SIG-M5 treated with dmso at 0.1 percent for 504 hours (cell line): ENCODE results near the gene ITGB5.

Source experiments
- DNase-seq: peaks from one replicate; lab custom pipeline; 2025; ENCODE audit not compliant: unreplicated experiment; lab: John Stamatoyannopoulos, UW

ITGB5 gene

DNA sequence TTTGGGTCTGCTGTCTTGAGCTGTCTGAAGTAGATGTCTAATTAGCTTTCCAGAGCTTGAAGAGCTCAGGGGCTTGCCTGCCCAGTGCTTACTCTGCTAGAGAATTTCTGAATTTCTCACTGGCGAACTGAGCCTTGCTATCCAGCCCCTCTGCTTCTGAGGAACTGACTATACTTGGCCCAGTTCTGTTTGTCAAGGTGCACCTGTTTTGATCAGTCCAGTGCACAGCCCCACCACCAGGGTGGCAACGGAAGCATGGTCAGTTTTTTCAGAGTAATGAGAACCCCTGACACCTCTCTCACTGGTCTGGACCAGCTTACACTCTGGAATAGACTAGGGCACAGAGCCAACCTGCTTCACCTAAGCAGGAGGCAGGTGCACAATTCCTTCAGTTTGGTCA lies 25.2 kb downstream of the ITGB5 start:
- DNase-seq = no peak

DNA sequence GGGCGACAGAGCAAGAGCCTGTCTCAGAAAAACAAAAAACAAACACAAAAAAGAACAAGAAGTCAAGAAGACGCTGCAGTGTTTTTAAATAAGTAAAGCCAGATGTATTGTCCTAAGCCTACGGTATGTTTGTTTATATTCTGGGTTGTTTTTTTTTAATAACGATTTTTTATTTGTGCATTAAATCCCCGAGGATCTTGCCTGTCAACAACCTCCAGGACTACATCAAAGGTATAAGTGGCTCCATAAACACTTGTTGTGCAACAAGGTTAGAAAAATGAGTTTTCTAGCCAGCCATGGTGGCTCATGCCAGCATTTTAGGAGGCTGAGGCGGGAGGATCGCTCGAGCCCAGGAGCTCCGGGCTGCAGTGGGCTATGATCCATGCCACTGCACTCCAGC lies 26.1 kb downstream of the ITGB5 start:
- DNase-seq = no peak

DNA sequence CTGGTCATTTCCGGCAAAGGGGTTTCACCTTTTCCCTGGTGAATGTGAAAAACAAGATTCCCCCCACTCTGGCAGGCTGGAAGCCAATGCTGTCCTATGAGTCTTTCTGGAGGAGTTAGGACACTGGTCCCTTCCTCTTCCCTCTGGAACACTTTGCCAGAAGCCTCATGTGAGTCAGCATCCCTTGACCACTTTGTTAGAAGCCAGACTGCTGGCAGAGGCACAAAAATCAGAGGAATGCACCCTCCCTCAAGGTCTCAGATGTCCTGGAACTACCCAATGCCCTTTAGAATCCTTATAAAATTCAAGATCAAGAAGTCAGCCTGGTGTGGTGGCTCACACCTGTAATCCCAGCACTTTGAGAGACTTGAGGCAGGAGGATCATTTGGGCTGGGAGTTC lies 26.6 kb downstream of the ITGB5 start:
- DNase-seq = no peak

DNA sequence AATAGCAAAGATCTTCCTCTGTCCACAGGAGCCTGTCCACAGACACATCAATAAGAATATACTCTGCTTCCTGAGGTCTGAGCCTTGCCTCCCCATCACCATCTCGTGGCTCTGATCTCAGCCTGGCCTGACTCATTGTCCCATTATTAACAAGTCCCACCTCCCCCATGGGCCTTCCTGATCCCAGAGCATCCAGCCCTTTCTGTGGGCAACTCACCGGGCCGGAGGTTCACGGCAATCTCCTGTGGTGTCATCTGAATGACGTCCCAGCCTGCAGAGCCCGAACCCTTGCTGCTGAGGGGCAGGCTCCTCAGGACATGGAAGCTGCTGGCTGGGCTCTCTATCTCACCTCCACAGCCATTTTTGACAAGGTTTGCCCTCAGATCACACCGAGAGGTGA lies 28.1 kb downstream of the ITGB5 start:
- no peak for DNase-seq

DNA sequence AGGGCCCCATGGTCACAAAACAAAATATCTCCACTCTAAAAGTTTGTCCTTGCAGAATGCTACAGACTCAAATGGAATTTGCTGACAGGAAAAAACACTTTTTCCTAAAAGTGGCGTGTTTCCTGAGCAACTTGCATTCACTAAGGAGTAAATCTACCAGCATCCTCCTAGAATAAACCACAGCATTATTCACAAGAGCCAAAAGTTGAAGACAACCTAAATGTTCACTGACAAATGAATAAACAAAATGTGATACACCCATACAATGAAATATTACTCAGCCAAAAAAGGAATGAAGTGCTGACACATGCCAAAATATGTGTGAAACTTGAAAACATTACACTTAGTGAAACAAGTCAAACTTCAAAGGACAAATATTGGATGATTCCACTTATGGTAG lies 28.9 kb downstream of the ITGB5 start:
- DNase-seq = no peak

DNA sequence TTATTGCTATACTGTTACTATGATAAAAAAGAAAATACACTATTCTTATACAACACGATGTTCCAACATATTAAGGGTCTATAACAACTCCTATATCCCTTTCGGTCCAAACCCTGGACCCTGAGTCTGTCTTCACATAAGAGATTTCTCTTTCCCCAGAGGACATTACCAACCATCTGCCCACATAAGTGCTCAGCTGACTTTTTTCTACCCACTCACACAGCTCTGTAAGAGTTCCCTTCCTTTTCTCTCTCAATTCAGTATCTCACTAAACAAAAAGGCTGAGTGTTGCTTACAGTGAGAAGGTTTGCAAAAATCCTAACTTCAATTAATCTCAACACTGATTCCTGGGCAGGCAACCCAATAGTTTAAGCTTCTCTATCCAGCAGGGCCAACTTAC lies 30.5 kb downstream of the ITGB5 start:
- no peak for DNase-seq

DNA sequence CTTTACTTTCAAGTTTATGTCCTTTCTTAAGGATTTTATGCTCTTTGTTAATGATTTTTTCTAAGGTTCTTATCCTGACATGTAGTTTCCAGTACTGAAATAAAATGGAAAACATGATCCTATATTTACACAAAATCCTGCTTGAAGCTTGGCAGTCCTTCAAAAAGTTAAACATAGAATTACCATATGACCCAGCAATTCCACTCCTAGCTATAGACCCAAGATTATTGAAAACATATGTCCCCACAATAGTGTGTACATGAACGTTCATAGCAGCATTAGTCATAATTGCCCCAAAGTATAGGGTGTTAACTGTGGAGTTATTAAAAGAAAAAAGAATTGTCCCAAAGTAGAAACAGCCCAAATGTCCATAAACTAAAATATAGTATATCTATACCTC lies 33.2 kb downstream of the ITGB5 start:
- no peak for DNase-seq

DNA sequence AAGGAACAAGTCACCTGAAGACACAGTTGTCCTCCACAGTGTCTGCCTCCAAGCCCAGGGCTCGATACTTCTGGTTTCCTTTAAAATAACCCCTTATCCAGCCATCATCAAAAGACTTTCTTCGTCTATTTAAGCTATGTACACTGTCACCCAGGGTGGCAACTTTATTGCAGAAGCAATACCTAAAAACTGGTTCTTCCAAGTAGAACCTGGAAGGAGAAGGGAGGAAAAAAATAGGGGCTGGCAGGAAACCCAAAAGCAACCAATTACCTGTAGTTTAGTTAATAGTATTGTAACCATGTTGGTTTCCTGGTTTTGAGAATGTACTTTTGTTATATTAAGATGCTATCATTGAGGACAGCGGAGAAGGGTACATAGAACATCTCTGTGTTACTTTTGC lies 33.7 kb downstream of the ITGB5 start:
- no peak for DNase-seq

DNA sequence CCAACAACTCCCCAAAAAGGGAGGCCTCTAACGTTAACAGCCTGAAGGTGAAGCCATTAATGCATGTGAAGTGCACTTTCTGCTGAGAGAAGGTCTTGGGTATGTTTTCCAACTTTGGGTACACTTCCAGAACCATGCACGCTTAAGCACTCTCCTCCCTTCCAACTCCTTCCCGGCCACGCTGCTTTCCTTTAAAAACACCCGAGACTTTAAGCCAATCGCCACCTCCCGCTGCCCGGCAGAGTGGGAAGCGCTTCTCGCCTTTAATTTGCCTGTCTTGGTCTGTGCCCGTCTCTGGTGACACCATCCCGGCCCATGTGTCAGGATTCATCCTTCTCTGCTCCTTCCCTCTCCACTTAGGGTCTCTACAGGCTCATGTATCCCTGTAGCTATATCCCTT lies 35.3 kb downstream of the ITGB5 start:
- DNase-seq = no peak

DNA sequence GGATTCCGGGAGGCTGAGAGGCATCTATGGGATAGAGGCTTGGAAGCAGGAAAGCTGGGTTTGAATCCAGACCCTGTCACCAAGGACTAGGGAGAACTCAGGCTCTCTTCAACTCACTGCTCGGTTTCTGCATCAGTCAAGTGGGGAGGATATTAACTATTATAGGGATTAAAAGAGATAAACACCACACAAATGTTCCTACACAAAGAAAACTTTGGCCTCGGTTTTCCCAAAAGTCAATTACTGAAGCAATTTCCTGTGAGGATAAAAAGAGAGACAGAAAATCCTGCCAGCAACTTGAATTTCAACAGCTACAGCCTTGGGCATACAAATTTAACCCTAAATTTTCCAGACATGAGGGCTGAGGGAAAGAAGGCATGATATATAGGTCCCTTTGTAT lies 36.0 kb downstream of the ITGB5 start:
- DNase-seq = no peak

DNA sequence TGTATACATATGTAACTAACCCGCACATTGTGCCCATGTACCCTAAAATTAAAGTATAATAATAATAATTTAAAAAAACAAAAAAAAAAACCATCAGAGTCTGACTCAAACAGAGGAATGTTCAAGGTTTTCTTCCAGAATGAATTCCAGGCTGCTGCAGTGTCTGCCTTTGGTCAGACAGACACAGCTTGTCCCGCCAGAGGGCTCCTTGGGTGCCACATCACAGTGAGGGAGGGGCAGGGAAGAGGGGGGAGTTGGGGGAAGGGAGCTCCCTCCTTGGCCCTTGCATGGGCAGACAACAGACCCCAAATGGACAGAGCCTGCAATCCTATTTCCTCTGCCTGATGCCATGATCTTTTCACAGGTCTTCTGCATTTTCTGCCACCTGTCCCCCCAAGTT lies 36.5 kb downstream of the ITGB5 start:
- no peak for DNase-seq

DNA sequence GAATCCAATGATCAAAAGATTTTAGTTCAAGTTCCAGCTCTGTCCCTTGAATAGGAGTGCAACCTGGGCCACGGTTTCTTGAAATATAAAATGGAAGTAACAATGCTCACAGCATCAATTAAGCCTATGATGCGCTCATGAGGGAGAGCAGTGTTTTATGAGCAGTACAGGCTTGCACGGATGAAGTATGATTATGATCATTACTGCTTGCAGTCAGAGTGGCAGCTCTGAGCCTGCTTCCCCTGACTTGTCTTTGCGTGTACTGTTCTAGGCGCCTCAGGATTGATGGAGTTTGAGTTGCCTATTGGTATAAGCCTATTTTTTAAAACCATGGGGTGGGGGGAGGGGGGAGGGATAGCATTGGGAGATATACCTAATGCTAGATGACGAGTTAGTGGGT lies 37.0 kb downstream of the ITGB5 start:
- no peak for DNase-seq

DNA sequence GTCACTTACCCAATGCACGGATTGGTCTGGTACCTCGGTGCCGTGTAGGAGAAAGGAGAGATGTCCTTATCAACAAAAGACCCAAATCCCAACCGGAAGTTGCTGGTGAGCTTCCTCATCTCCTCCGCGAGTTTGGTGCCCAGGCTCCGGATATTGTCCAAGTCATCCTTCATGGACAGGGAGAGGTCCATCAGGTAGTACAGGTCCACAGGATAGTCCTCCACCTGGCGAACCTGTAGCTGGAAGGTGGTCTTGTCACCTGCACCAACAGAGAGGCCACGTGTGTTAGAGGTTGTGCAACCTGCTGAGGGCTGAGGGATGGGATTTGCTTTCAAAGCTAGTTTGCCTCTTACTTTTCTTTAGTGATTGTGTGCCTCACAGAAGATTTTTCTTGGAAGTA lies 38.9 kb downstream of the ITGB5 start:
- no peak for DNase-seq

DNA sequence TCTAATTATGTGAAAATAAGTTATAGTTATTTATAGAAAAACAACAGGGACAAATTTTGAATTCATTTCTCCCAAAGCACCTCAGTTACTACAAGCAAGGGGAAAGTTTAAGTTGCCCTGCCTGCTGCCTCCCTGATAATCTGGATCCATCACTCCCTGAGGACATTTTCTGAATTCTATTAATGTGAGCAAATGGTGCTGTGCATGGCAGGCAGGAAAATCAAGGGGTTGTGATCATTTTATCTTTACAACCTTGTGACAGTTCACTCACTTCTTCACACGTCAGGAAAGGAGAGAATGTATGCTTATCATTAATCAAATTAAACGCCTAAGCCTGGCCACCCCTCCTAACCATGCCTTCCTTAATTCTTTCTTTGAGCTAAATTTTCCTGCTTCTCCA lies 39.3 kb downstream of the ITGB5 start:
- no peak for DNase-seq

DNA sequence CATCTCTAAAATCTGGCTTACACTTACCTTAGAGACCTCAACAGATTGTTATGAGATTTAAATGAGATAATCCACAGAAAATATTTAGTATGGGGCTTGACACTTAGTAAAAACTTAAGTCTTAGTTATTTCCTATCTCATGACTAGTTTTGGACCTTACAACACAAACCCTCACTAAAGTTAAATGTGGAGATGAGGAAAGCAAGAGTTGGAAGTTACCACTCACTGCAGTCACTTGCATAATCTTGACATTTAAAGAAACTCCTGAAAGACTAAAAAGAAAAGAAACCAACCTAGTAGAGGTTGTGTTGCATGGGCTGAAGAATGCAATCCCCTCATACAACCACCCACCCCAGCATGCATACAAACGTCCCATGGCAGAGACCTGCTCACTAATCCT lies 40.1 kb downstream of the ITGB5 start:
- no peak for DNase-seq

DNA sequence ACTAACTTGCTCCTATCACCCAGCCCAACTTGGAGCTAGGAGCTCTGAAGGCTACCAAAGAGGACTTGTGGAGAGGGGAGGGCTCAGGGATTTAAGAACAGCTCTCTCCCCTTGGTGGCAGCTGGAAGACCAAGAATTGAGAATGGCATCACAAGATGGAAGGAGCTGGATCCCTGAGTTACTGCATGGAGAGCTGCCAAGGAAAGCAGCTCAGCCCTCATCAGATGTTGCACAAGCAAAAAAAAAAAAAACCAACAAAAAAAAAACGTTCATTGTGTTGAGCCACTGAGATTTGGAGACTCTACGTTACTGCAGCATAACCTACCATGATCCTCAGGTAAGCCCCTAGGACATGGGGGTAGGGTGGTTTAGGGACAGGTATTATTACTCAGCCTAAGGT lies 41.0 kb downstream of the ITGB5 start:
- DNase-seq = no peak

DNA sequence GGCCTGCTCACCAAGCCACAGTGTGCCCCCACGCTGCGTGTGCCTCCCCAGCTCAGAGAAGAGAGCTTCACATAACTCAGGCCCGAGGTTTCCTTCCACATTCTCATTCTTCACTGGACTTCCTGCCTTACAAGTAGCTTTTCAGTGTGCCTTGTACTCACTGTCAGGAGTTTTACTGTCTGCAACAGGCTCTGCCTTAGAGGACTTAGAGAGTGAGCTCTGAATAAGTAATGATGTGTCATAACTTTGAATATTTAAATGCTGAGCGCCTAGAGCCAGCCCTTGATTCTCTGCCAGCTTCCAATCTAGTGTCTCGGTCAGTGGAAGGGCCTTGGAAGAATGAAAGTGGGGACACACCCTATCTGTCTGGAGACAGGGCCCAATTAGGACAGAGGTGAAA lies 41.8 kb downstream of the ITGB5 start:
- DNase-seq = no peak

DNA sequence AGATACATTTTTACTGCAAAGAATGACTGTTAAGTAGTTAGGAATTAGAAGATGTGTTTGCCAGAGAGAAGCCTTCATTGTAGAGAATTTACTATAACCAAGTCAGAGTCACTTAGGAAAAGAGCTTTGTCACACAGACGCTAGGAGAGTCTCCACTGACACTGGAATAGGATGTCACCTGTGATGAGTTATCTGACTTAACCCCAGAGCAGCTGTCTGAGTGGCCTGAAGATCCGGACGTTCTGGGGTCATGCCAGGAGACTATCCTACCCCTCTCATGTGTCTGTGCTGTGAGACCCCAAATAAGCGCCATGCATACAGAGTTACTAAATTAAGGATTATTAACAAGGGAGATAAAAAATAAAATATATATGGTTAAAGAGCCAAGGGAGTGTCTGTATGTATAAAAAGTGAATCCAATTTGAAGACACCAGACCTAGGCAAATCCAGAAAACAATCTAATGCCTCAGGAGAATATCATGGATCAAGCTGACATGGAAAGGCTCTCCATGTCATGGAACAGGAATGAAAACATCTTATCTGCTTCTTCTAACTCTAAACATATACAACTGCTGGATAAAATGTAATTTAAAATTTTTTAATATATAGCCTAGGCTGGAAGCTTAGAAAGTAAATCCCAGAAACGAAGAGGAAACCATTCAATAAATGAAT lies 43.5 kb downstream of the ITGB5 start:
- DNase-seq = no peak

DNA sequence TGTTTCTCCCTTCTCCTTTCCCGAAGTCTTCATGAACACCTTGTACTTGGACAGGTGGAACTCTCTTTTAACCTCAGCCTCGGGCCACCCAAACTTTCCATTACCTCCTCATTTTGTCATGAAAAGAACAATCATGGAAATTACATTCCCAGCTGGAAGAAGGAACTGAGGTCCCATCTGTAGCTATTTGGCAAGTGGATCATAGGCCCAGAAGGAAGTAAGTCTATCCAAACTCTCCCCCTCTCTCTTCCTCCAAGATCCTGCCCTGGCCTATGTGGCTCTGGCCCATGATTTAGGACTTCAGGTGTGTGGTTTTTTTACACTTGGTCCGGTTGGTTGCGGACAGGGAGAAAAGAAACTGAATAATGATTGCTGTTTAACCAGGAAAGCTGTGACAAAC lies 44.1 kb downstream of the ITGB5 start:
- DNase-seq = no peak

DNA sequence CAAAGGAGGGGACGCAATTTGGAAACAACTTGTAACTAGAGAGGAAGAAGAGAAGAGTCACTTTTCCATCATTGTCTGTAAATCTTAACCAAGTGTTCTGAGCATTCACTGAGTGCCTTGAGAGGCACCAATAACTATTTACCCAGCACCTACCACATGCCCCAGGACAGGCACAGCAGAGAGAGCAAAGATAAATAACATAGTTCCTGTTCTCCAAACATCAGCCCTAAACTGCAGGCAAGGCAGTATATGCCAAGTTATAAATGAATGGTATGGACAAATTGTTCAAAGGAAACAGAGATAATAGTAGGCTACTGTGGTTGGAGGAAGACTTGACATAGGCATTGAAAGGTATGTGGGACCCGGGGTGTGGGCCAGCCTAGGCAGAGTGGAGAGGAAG lies 45.6 kb downstream of the ITGB5 start:
- DNase-seq = no peak

DNA sequence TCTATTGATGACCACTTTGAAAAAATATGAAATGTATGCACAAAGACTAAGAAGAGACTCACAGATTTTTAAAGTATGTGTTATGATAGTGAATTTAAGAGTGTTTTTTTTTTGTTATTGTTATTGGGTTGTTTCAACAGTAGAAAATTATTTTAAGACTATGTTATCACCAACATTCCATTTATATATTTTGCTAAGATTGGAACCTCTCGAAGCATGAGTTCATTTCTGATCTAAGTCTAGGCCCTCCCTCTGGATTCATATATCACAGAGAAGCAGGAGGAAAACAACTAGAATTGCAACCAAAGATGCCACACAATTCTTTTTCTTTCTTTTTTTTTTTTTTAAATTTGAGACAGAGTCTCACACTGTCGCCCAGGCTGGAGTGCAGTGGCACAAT lies 46.8 kb downstream of the ITGB5 start:
- DNase-seq = no peak

DNA sequence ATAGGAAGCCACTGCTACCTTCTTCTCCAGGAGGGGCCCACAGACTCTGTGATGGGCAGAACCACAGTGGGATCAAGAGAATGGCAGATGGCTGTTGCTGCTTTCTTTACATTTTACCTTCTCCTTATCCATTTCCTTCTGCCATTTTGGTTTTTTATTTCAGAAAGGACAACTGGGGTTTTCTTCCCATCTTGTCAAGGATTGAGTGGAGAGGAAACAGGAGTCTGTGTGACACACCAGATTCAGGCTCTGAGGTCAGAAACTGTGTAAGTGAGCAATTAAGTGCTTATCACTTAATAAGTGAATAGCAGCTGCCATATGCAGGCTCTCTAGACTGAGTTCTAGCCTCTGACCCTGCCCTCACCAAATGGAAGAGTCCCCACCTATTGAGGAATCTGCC lies 47.3 kb downstream of the ITGB5 start:
- DNase-seq = no peak

DNA sequence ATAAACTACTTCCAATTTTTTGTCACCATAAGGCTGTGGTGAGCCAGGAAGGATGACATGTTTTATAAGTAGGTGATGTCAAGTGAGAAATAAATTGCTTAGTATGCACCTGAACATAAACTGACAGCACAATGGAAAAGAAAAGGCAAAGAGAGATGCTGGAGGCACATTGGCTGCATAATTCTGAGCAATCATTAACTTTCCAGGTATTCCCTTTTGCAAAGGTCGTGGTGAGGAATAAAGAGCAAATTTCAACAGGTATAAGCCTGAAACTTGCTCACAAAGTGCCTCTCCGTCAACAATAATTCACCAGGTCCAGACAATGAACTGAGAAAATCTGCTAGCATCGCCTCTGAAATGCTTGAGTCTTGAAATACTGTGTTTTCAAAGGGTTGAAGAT lies 48.2 kb downstream of the ITGB5 start:
- no peak for DNase-seq

DNA sequence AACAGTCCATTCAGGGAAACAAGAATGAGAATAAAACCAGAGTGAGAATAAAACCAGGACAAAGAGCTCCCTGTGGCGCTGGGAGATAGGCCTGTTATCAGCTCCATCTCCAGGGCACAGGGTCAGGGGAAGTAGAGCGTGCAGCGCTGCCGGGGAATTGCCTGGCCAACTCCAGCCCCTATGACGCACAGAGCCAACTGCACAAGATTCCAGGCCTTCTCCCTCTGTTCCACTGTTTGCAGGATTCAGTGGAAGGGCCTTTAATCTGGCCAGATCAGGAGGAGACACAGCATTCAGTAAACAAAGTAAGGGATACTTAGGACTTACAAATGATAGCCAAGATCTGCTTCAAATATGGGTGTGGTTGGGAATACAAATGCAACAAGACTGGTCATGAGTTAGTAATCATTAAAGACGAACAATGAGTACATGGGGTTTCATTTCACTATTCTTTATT lies 49.4 kb downstream of the ITGB5 start:
- DNase-seq = no peak
